ENCODE measurements around the gene CENPP.

- TF ChIP-seq EZH2 (IDR thresholded peaks at IDR 0.05) (no peak), POLR2AphosphoS5 (IDR thresholded peaks at IDR 0.05; ENCODE audit: borderline replicate concordance, low read depth, low read length) (no peak), FOXP2 (optimal IDR thresholded peaks at IDR 0.05; ENCODE audit: control extremely low read depth, extremely low read length, insufficient read depth) (no peak)
Observed at GRCh38 chr9:92294297-92294676, 31.5 kb upstream of the CENPP start.

Measured in SK-N-MC (cell line).